ENCODE results near the gene CADPS2.

Gene CADPS2

DNA sequence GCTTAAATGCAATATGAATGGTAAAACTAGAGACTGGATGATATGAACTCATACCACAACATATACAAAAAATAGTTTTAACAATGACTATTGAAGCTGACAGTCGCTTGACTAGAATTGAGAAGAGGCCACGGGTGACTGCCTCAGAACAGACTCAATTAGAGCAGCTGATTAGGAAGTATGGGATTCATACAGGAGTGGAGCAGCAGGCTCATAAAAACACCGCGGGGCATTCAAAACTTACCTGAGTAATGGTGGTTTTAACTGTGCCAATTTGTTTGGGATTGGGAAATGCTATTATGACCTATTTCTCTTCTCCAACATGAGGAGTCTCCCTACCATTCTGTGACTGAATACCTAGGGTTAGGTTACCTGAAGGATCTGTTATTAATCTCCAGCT lies 2.1 kb downstream of the CADPS2 start:
- Histone ChIP-seq H3K27ac (replicated peaks) (no peak overlapping the region), H3K4me3 (replicated peaks; ENCODE audit: insufficient read depth, low read length) (no peak overlapping the region)
- DNase-seq (ENCODE audit: low read depth in 1 of 2, low spot score in 1 of 2), result no peak

DNA sequence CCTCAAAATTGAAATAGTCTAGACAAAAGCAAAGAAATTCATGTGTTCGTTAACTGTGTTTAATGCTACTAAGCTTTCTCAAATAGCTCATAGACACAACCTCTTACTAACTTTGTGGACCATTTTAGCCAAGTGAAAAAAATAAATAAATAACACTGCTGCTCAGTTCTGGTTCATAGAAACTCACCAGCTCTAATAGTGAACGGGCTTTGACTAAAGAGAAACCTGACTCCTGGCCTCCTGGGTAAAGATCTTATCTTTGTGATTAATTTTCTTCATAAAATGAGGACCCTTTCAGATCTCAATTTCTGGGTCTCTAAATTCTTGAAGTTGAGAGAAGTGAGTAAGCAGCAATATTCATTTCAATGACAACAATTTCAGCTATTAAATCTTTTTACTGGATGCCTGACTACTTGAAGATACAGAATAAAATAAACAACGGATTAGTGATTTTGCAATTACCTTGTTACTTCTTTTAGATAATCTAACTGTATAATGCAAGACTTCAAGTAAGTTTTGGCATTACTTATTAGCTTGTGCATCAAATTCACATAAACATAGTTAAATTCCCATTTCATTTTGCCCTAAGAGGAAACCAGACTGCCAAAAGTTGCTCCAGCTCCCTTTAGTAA lies 3.1 kb downstream of the CADPS2 start:
- H3K4me3 ChIP-seq (replicated peaks; ENCODE audit: insufficient read depth, low read length), result no peak overlapping the region
- no peak overlapping the region for H3K27ac ChIP-seq (replicated peaks)
- no peak for DNase-seq (ENCODE audit: low read depth in 1 of 2, low spot score in 1 of 2)
- H3K27me3 ChIP-seq (ENCODE audit: insufficient read depth, poor library complexity, severe bottlenecking), result peaks cover 42% of the 10 kb centered on the region
- TF ChIP-seq POLR2AphosphoS5 (IDR thresholded peaks at IDR 0.05; ENCODE audit: low read depth) (no peak), GABPA (IDR thresholded peaks at IDR 0.05; ENCODE audit: low read depth) (no peak)

More for the DNA sequence above, 2.1 kb downstream of the CADPS2 start:
- TF ChIP-seq, protein P1, sequence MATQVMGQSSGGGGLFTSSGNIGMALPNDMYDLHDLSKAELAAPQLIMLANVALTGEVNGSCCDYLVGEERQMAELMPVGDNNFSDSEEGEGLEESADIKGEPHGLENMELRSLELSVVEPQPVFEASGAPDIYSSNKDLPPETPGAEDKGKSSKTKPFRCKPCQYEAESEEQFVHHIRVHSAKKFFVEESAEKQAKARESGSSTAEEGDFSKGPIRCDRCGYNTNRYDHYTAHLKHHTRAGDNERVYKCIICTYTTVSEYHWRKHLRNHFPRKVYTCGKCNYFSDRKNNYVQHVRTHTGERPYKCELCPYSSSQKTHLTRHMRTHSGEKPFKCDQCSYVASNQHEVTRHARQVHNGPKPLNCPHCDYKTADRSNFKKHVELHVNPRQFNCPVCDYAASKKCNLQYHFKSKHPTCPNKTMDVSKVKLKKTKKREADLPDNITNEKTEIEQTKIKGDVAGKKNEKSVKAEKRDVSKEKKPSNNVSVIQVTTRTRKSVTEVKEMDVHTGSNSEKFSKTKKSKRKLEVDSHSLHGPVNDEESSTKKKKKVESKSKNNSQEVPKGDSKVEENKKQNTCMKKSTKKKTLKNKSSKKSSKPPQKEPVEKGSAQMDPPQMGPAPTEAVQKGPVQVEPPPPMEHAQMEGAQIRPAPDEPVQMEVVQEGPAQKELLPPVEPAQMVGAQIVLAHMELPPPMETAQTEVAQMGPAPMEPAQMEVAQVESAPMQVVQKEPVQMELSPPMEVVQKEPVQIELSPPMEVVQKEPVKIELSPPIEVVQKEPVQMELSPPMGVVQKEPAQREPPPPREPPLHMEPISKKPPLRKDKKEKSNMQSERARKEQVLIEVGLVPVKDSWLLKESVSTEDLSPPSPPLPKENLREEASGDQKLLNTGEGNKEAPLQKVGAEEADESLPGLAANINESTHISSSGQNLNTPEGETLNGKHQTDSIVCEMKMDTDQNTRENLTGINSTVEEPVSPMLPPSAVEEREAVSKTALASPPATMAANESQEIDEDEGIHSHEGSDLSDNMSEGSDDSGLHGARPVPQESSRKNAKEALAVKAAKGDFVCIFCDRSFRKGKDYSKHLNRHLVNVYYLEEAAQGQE (IDR thresholded peaks at IDR 0.05; ENCODE audit: insufficient replicate concordance, low read depth), result no peak
- TF ChIP-seq POLR2AphosphoS5 (IDR thresholded peaks at IDR 0.05; ENCODE audit: low read depth) (no peak), SPI1 (IDR thresholded peaks at IDR 0.05; ENCODE audit: borderline replicate concordance, low read depth) (no peak), GABPA (IDR thresholded peaks at IDR 0.05; ENCODE audit: low read depth) (no peak)
- TF ChIP-seq, protein P2, sequence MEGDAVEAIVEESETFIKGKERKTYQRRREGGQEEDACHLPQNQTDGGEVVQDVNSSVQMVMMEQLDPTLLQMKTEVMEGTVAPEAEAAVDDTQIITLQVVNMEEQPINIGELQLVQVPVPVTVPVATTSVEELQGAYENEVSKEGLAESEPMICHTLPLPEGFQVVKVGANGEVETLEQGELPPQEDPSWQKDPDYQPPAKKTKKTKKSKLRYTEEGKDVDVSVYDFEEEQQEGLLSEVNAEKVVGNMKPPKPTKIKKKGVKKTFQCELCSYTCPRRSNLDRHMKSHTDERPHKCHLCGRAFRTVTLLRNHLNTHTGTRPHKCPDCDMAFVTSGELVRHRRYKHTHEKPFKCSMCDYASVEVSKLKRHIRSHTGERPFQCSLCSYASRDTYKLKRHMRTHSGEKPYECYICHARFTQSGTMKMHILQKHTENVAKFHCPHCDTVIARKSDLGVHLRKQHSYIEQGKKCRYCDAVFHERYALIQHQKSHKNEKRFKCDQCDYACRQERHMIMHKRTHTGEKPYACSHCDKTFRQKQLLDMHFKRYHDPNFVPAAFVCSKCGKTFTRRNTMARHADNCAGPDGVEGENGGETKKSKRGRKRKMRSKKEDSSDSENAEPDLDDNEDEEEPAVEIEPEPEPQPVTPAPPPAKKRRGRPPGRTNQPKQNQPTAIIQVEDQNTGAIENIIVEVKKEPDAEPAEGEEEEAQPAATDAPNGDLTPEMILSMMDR (IDR thresholded peaks at IDR 0.05; ENCODE audit: insufficient read depth, low read length), result no peak
- H3K27me3 ChIP-seq (ENCODE audit: insufficient read depth, poor library complexity, severe bottlenecking), result peaks cover 50% of the 10 kb centered on the region

DNA sequence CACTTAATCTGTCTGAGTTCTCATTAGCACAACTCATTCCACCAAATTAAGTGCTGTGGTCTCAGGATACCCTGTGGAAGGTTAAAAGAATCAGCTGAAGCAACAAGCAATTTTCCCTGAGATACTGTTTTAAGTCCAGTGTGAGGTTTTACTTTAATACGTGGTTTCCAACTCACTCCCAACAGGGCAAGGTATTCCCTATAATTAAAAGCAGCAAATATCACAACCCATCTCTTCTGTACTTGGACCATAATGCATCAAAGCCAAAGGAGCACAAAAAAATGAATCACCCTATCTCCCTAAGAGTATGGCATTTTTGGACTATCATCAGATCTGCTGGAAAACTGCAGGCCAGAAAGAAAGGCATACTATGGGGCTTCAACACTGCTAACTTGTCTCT lies 4.9 kb downstream of the CADPS2 start:
- Histone ChIP-seq H3K4me3 (replicated peaks; ENCODE audit: insufficient read depth, low read length) (no peak overlapping the region), H3K27ac (replicated peaks) (no peak overlapping the region), H3K27me3 (ENCODE audit: insufficient read depth, poor library complexity, severe bottlenecking) (peaks cover 27% of the 10 kb centered on the region)
- no peak for TF ChIP-seq POLR2AphosphoS5 (IDR thresholded peaks at IDR 0.05; ENCODE audit: low read depth)
- TF ChIP-seq, protein P2 (IDR thresholded peaks at IDR 0.05; ENCODE audit: insufficient read depth, low read length), result no peak
- no peak for TF ChIP-seq SPI1 (IDR thresholded peaks at IDR 0.05; ENCODE audit: borderline replicate concordance, low read depth)
- DNase-seq (ENCODE audit: low read depth in 1 of 2, low spot score in 1 of 2), result no peak

DNA sequence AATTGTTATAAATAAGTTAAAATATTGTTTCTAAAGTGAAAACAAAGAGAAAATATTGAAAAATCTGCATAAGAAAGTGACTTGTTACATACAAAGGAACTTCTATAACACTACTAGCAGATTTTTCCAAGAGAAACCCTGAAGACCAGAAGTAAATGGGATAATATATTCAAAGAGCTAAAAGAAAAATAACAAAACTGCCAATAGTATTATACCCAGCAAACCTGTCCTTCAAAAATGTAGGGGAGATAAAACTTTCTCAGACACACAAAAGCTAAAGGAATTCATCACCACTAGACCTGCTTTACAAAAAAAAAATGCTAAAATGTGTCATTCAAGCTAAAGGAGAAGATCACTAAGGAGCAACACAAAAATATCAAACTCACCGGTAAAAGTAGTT lies 17.0 kb downstream of the CADPS2 start:
- no peaks in the 10 kb centered on the region for H3K27me3 ChIP-seq (ENCODE audit: insufficient read depth, poor library complexity, severe bottlenecking)
- no peak overlapping the region for H3K27ac ChIP-seq (replicated peaks)
- TF ChIP-seq, protein P1 (IDR thresholded peaks at IDR 0.05; ENCODE audit: insufficient replicate concordance, low read depth), result no peak
- TF ChIP-seq GABPA (IDR thresholded peaks at IDR 0.05; ENCODE audit: low read depth) (no peak), POLR2AphosphoS5 (IDR thresholded peaks at IDR 0.05; ENCODE audit: low read depth) (no peak), SPI1 (IDR thresholded peaks at IDR 0.05; ENCODE audit: borderline replicate concordance, low read depth) (no peak)
- TF ChIP-seq, protein P2 (IDR thresholded peaks at IDR 0.05; ENCODE audit: insufficient read depth, low read length), result no peak
- H3K4me3 ChIP-seq (replicated peaks; ENCODE audit: insufficient read depth, low read length), result no peak overlapping the region
- no peak for DNase-seq (ENCODE audit: low read depth in 1 of 2, low spot score in 1 of 2)

All from HL-60 (cell line).